HCT116 (cell line): ENCODE results near the gene INTU. TPM values are rescaled to one million over a fixed set of nuclear protein-coding genes. Genes with fewer than 3 reads are reported as not detected.

Source experiments
- ATAC-seq: fragments of 200-7000 bp; cut with Tn5 transposase; 2 replicates; pipeline ENCODE4 v1.9.1; 2020; ENCODE audit warnings: mild to moderate bottlenecking, moderate library complexity
- BruUV-seq: library from RNA; stranded (reverse); fragments of 400-500 nt; replicated peaks from 2 replicates; lab custom pipeline; 2021; lab: Mats Ljungman, UMichigan
- CTCF ChIA-PET: fragments of 300-600 bp; sonication (Branson Sonifier 250); formaldehyde crosslinking; loops from one replicate; lab custom pipeline; 2021; ENCODE audit warnings: antibody characterized with exemption; lab: Charles Lee
- POLR2A ChIA-PET: fragments of 300-600, 350-600 bp; sonication (Branson Sonifier 250); formaldehyde crosslinking; loops from one replicate; lab custom pipeline; 2021; ENCODE audit warnings: antibody characterized with exemption; lab: Charles Lee
- RAD21 ChIA-PET, 2 experiments: fragments of 300-600 bp; sonication (Branson Sonifier 250); formaldehyde crosslinking; loops; one replicate each; lab custom pipeline; 2023; ENCODE audit warnings: low total read pairs in 2 of 2; ENCODE audit not compliant: uncharacterized antibody in 2 of 2, unreplicated experiment in 2 of 2, low non-redundant PET in 1 of 2; lab: Charles Lee
- DNase-seq: peaks from one replicate; pipeline ENCODE4 v3.0.0-alpha.2; 2010; ENCODE audit warnings: low read depth, low spot score
- H2AFZ ChIP-seq: fragments of 200-600 bp; shearing (Covaris generic), sonication (generic); 2 replicates; pipeline ENCODE4 v1.6.1; 2017; ENCODE audit warnings: low read depth, mixed run types, mixed read lengths, antibody characterized with exemption, low read length; ENCODE audit not compliant: poor library complexity, severe bottlenecking
- H3K27ac ChIP-seq: 2 replicates; pipeline ENCODE4 v1.5.1; 2012; ENCODE audit warnings: low read depth, low read length
- H3K27me3 ChIP-seq: fragments of 200-600 bp; sonication (generic); 2 replicates; pipeline ENCODE4 v1.6.1; 2016; ENCODE audit warnings: mixed run types, low read length, mixed read lengths; ENCODE audit not compliant: insufficient read depth
- H3K36me3 ChIP-seq, 2 experiments: fragments of 200-500 bp in 1 of 2; fragments of 200-600 bp in 1 of 2; sonication (Bioruptor generic) in 1 of 2; sonication (generic) in 1 of 2; 2 replicates each; pipeline versions ENCODE4 v1.5.1 to v1.6.1; 2014 to 2016; ENCODE audit warnings: low read length in 2 of 2, inconsistent platforms in 1 of 2, mixed read lengths in 1 of 2, mixed run types in 1 of 2; ENCODE audit not compliant: insufficient read depth in 2 of 2, control insufficient read depth in 1 of 2
- H3K4me1 ChIP-seq, 2 experiments: fragments of 200-600 bp in 1 of 2; sonication (generic) in 1 of 2; 2 replicates each; pipeline versions ENCODE4 v1.5.1 to v1.6.1; 2012 to 2017; ENCODE audit warnings: low read length in 2 of 2, inconsistent platforms in 1 of 2, mild to moderate bottlenecking in 1 of 2, mixed read lengths in 1 of 2, mixed run types in 1 of 2, moderate library complexity in 1 of 2; ENCODE audit not compliant: insufficient read depth in 2 of 2, control insufficient read depth in 1 of 2
- H3K4me2 ChIP-seq: fragments of 200-600 bp; sonication (generic); 2 replicates; pipeline ENCODE4 v1.6.1; 2017; ENCODE audit warnings: mixed run types, low read length, mixed read lengths
- H3K4me3 ChIP-seq, 2 experiments: fragments of 200-600 bp in 1 of 2; sonication (generic) in 1 of 2; replicated peaks in 1 of 2; 2 replicates each; pipeline ENCODE4 v1.5.1; 2011 to 2016; ENCODE audit warnings: low read length in 2 of 2, control low read depth in 1 of 2, low read depth in 1 of 2, mild to moderate bottlenecking in 1 of 2, mixed read lengths in 1 of 2, mixed run types in 1 of 2
- H3K79me2 ChIP-seq: fragments of 200-600 bp; sonication (generic); 2 replicates; pipeline ENCODE4 v1.6.1; 2017; ENCODE audit warnings: mild to moderate bottlenecking, mixed run types, low read length, moderate library complexity, mixed read lengths; ENCODE audit not compliant: insufficient read depth
- H3K9ac ChIP-seq: fragments of 200-600 bp; sonication (generic); 2 replicates; pipeline ENCODE4 v1.6.1; 2016; ENCODE audit warnings: low read length, mixed read lengths
- H3K9me2 ChIP-seq: fragments of 200-600 bp; sonication (generic), shearing (Covaris generic); 2 replicates; pipeline ENCODE4 v1.6.1; 2017; ENCODE audit warnings: mixed run types, mild to moderate bottlenecking, moderate library complexity; ENCODE audit not compliant: insufficient read depth
- H3K9me3 ChIP-seq, 2 experiments: fragments of 200-500 bp in 1 of 2; fragments of 200-600 bp in 1 of 2; sonication (Bioruptor generic) in 1 of 2; sonication (generic) in 1 of 2; 2 replicates each; pipeline ENCODE4 v1.6.1; 2014 to 2017; ENCODE audit warnings: low read length in 2 of 2, mixed read lengths in 2 of 2, inconsistent platforms in 1 of 2, low read depth in 1 of 2, mild to moderate bottlenecking in 1 of 2, mixed run types in 1 of 2, moderate library complexity in 1 of 2; ENCODE audit not compliant: control insufficient read depth in 1 of 2, insufficient read depth in 1 of 2
- H4K20me1 ChIP-seq: fragments of 200-600 bp; sonication (generic), shearing (Covaris generic); 2 replicates; pipeline ENCODE4 v1.6.1; 2017; ENCODE audit warnings: mixed run types, mild to moderate bottlenecking, moderate library complexity; ENCODE audit not compliant: insufficient read depth
- ATF3 ChIP-seq: IDR thresholded peaks from 2 replicates; pipeline ENCODE4 v1.6.1; 2012
- CEBPB ChIP-seq: IDR thresholded peaks from 2 replicates; pipeline ENCODE4 v1.6.1; 2012; ENCODE audit warnings: low read depth
- EGR1 ChIP-seq: IDR thresholded peaks from 2 replicates; pipeline ENCODE4 v1.6.1; 2012; ENCODE audit warnings: low read depth
- ELF1 ChIP-seq: IDR thresholded peaks from 2 replicates; pipeline ENCODE4 v1.6.1; 2012; ENCODE audit warnings: low read depth, borderline replicate concordance
- EZH2 ChIP-seq: fragments of 200-600 bp; sonication (generic); IDR thresholded peaks from 2 replicates; pipeline ENCODE4 v1.6.1; 2017; ENCODE audit warnings: antibody characterized with exemption, mixed run types
- EZH2phosphoT487 ChIP-seq: fragments of 200-600 bp; IDR thresholded peaks from 2 replicates; pipeline ENCODE4 v1.6.1; 2018; ENCODE audit warnings: antibody characterized with exemption, borderline replicate concordance
- JUND ChIP-seq: IDR thresholded peaks from 2 replicates; pipeline ENCODE4 v1.6.1; 2012
- MAX ChIP-seq: IDR thresholded peaks from 2 replicates; pipeline ENCODE4 v1.6.1; 2012
- POLR2A ChIP-seq: IDR thresholded peaks from 2 replicates; pipeline ENCODE4 v1.7.0; 2011; ENCODE audit warnings: borderline replicate concordance; ENCODE audit not compliant: insufficient read depth, insufficient read length; ENCODE audit errors: extremely low read depth
- POLR2AphosphoS5 ChIP-seq: IDR thresholded peaks from 2 replicates; pipeline ENCODE4 v1.6.1; 2011; ENCODE audit warnings: mild to moderate bottlenecking, low read depth, low read length, moderate library complexity
- RAD21 ChIP-seq: IDR thresholded peaks from 2 replicates; pipeline ENCODE4 v1.6.1; 2012; ENCODE audit warnings: low read depth, mild to moderate bottlenecking
- TCF7L2 ChIP-seq: IDR thresholded peaks from 2 replicates; pipeline ENCODE4 v1.7.0; 2011; ENCODE audit warnings: borderline replicate concordance, inconsistent platforms; ENCODE audit not compliant: insufficient read depth, insufficient read length; ENCODE audit errors: extremely low read depth
- ZFX ChIP-seq: fragments of 450-650 bp; IDR thresholded peaks from 2 replicates; pipeline ENCODE4 v1.6.1; 2017
- ZNF274 ChIP-seq: fragments of 200-500 bp; sonication (Bioruptor generic); IDR thresholded peaks from 2 replicates; pipeline ENCODE4 v1.6.1; 2014; ENCODE audit warnings: mild to moderate bottlenecking, low read depth, low read length, inconsistent platforms
- intact Hi-C: fragments of 100-400 bp; cut with micrococcal nuclease; formaldehyde crosslinking; loops from 2 replicates; pipeline ENCODE4 v1.10.0; 2022
- total RNA-seq: library from RNA; stranded (reverse); gene quantifications from one replicate; pipeline ENCODE4 v1.2.1, GENCODE V29; 2021; ENCODE audit not compliant: unreplicated experiment
- TF ChIP-seq, protein P1 (sequence below), 3 experiments: fragments of 200-600 bp in 1 of 3; sonication (generic) in 1 of 3; IDR thresholded peaks in 2 of 3; conservative IDR thresholded peaks in 1 of 3; 2 replicates each; pipeline ENCODE4 v1.5.1; 2012 to 2017; ENCODE audit warnings: low read depth in 2 of 3, low read length in 2 of 3, antibody characterized with exemption in 1 of 3, borderline replicate concordance in 1 of 3, control low read depth in 1 of 3, mild to moderate bottlenecking in 1 of 3, mixed read lengths in 1 of 3, mixed run types in 1 of 3, moderate library complexity in 1 of 3; ENCODE audit not compliant: insufficient read depth in 1 of 3
- TF ChIP-seq, protein P2 (sequence below): IDR thresholded peaks from 2 replicates; pipeline ENCODE4 v1.6.1; 2011; ENCODE audit warnings: mild to moderate bottlenecking, low read length, moderate library complexity; ENCODE audit not compliant: insufficient replicate concordance; ENCODE audit errors: extremely low read depth

Gene INTU
- total RNA-seq, 1 experiment from 2014 or later = 12.0 TPM

DNA sequence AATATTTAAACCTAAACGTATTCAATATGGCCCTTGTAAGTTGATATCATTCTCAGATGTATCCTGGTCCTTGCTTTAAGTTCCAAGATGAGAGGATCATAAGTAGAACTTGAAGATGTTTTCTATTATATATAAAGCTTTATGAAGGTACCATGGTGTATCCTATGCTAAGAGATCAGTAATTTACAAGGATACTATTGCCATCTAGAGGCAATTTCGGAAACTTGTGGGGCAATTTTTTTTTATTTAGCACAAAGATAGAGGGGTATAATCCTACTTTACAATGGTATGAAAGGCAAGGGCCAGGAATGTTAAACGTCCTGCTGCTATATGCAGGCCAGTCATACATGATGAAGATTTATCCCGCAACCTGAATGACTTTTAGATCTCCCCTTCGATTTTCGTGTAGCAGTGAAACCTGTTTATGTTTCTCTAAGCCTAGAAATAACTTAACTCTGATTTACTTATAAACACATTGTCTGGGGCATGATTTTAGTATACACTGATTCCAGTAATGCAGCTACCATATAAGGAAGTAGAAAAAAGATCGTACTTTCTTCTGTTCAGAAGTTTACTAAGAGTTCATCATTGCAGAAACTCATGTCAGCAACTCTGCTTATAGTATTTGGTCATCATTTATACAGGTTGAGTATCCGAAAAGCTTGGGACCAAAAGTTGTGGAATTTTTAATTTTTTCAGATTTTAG, 100.0 kb downstream of the INTU start:
- intact Hi-C loops = loop anchor here (1.0 kb wide), 1 partner anchor 127 kb away; no protein-coding TSS in a partner anchor
- POLR2A ChIA-PET = no interaction called here

More for the DNA sequence above, 100.0 kb downstream of the INTU start:
- BruUV-seq = no TSS peak
- H3K4me2 ChIP-seq = peak overlapping the region; percentile 24
- no peak for TF ChIP-seq POLR2AphosphoS5
- peak; percentile 86 for TF ChIP-seq RAD21
- TF ChIP-seq JUND = no peak
- TF ChIP-seq MAX = no peak
- TF ChIP-seq EZH2phosphoT487 = no peak
- TF ChIP-seq POLR2A = no peak
- no peak for TF ChIP-seq CEBPB
- TF ChIP-seq TCF7L2 = no peak
- TF ChIP-seq, protein P1, sequence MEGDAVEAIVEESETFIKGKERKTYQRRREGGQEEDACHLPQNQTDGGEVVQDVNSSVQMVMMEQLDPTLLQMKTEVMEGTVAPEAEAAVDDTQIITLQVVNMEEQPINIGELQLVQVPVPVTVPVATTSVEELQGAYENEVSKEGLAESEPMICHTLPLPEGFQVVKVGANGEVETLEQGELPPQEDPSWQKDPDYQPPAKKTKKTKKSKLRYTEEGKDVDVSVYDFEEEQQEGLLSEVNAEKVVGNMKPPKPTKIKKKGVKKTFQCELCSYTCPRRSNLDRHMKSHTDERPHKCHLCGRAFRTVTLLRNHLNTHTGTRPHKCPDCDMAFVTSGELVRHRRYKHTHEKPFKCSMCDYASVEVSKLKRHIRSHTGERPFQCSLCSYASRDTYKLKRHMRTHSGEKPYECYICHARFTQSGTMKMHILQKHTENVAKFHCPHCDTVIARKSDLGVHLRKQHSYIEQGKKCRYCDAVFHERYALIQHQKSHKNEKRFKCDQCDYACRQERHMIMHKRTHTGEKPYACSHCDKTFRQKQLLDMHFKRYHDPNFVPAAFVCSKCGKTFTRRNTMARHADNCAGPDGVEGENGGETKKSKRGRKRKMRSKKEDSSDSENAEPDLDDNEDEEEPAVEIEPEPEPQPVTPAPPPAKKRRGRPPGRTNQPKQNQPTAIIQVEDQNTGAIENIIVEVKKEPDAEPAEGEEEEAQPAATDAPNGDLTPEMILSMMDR (IDR thresholded peaks at IDR 0.05 in 2 of 3, conservative IDR thresholded peaks at IDR 0.05 in 1 of 3; ENCODE audit: borderline replicate concordance in 1 of 3, insufficient read depth in 1 of 3, low read depth in 2 of 3, low read length in 2 of 3) = peak; percentile 40 to 84 (median 76); a peak in 5 of 6 replicates
- TF ChIP-seq ATF3 = no peak
- TF ChIP-seq, protein P2, sequence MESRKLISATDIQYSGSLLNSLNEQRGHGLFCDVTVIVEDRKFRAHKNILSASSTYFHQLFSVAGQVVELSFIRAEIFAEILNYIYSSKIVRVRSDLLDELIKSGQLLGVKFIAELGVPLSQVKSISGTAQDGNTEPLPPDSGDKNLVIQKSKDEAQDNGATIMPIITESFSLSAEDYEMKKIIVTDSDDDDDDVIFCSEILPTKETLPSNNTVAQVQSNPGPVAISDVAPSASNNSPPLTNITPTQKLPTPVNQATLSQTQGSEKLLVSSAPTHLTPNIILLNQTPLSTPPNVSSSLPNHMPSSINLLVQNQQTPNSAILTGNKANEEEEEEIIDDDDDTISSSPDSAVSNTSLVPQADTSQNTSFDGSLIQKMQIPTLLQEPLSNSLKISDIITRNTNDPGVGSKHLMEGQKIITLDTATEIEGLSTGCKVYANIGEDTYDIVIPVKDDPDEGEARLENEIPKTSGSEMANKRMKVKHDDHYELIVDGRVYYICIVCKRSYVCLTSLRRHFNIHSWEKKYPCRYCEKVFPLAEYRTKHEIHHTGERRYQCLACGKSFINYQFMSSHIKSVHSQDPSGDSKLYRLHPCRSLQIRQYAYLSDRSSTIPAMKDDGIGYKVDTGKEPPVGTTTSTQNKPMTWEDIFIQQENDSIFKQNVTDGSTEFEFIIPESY = no peak
- no peak for TF ChIP-seq EZH2
- no peak for TF ChIP-seq ZFX
- 0 out of 2 replicates have a peak, but pooled peaks have one; percentile 15 for TF ChIP-seq EGR1
- TF ChIP-seq ZNF274 = no peak
- no peak for TF ChIP-seq ELF1
- no peaks in the 10 kb centered on the region for H3K9me3 ChIP-seq
- H3K27me3 ChIP-seq = no peaks in the 10 kb centered on the region
- no peaks in the 10 kb centered on the region for H3K36me3 ChIP-seq
- DNase-seq (peak; percentile 41), ATAC-seq (peak; percentile 96)
- no peak overlapping the region for H3K9ac ChIP-seq
- peak overlapping the region; percentile 55 for H2AFZ ChIP-seq
- H3K27ac ChIP-seq = no peak overlapping the region
- RAD21 ChIA-PET = interaction anchor here (0.5 to 1.8 kb wide), 8 partner anchors 125 to 1376 kb away, joined by 3 to 7 read pairs (median 4); no protein-coding TSS in a partner anchor
- CTCF ChIA-PET = interaction anchor here (0.6 to 5.7 kb wide), 12 partner anchors 9 to 487 kb away, joined by 3 to 96 read pairs (median 4); no protein-coding TSS in a partner anchor
- H3K4me3 ChIP-seq = no peak overlapping the region
- no peaks in the 10 kb centered on the region for H3K9me2 ChIP-seq
- no peaks in the 10 kb centered on the region for H3K79me2 ChIP-seq
- H4K20me1 ChIP-seq = no peaks in the 10 kb centered on the region
- H3K4me1 ChIP-seq = no peaks in the 10 kb centered on the region
